ENCODE measurements around the gene XKR8. TPM values are rescaled to one million over a fixed set of nuclear protein-coding genes. Genes with fewer than 3 reads are reported as not detected.
"Not testable (repeated sequence)": the region's sequence is repeated elsewhere in the genome, so short reads cannot be mapped to it uniquely, and the experiment has no call there.

The XKR8 gene
- total and polyA plus RNA-seq, 2 of the 13 experiments (the other 11 are each of a cell fraction or from before 2014, with no cell fraction given): 5.4 to 6.3 TPM

GRCh38 chr1:27994526-27994925 is 34.8 kb downstream of the XKR8 start:
- H3K9me3 ChIP-seq (ENCODE audit: low read length); intact Hi-C loops (cut with micrococcal nuclease; ENCODE audit: unreplicated experiment); H3K27me3 ChIP-seq (ENCODE audit: control insufficient read depth in 1 of 2, insufficient read depth in 2 of 2, low read length in 2 of 2); H3K4me1 ChIP-seq (ENCODE audit: insufficient read depth, low read length); ATAC-seq; DNase-seq (ENCODE audit: low spot score); H3K4me2 ChIP-seq (ENCODE audit: low read depth, low read length); H2AFZ ChIP-seq (ENCODE audit: low read length); POLR2A ChIA-PET; BruUV-seq (replicated peaks); in situ Hi-C loops (cut with HindIII; ENCODE audit: extremely low pct_ligation_motif_present, low pct_unique_long_range_greater_than_20kb); H3K79me2 ChIP-seq (ENCODE audit: insufficient read depth, low read length); H3K27ac ChIP-seq (ENCODE audit: extremely low read length, insufficient read depth, low read length); H3K4me3 ChIP-seq (replicated peaks in 1 of 3; ENCODE audit: insufficient read depth in 1 of 3, low read depth in 2 of 3, low read length in 3 of 3); FAIRE-seq; H3K9ac ChIP-seq (ENCODE audit: insufficient read depth, low read depth, low read length); H4K20me1 ChIP-seq (ENCODE audit: insufficient read depth, low read length); CTCF ChIA-PET (ENCODE audit: low intra/inter-chr PET ratio, low total read pairs): not testable (repeated sequence)
- H3K36me3 ChIP-seq (replicated peaks in 1 of 2; ENCODE audit: control insufficient read depth in 1 of 2, insufficient read depth in 2 of 2, low read length in 2 of 2): peaks cover 21 to 61% of the 10 kb centered on the region in 2 experiments; a peak in 4 of 5 replicates
- peak; percentile 28; the same call in 1 of the 2 replicates for TF ChIP-seq ZNF121 (CRISPR knock-in tag; IDR thresholded peaks at IDR 0.05)
- 97% methylated on average over 6 of the region's 6 CpGs for WGBS (ENCODE audit: low lambda C conversion rate)

GRCh38 chr1:27999055-27999454 is 39.3 kb downstream of the XKR8 start:
- Histone ChIP-seq H3K27me3 (ENCODE audit: control insufficient read depth in 1 of 2, insufficient read depth in 2 of 2, low read length in 2 of 2) (no peaks in the 10 kb centered on the region), H3K79me2 (ENCODE audit: insufficient read depth, low read length) (no peaks in the 10 kb centered on the region), H3K36me3 (replicated peaks in 1 of 2; ENCODE audit: control insufficient read depth in 1 of 2, insufficient read depth in 2 of 2, low read length in 2 of 2) (peaks cover 15 to 42% of the 10 kb centered on the region in 2 experiments; a peak in 4 of 5 replicates), H3K27ac (ENCODE audit: extremely low read length, insufficient read depth, low read length) (no peak overlapping the region), H3K4me2 (ENCODE audit: low read depth, low read length) (no peak overlapping the region), H3K4me1 (ENCODE audit: insufficient read depth, low read length) (no peaks in the 10 kb centered on the region), H2AFZ (ENCODE audit: low read length) (no peak overlapping the region), H3K9me3 (ENCODE audit: low read length) (no peaks in the 10 kb centered on the region), H4K20me1 (ENCODE audit: insufficient read depth, low read length) (no peaks in the 10 kb centered on the region), H3K4me3 (replicated peaks in 1 of 3; ENCODE audit: insufficient read depth in 1 of 3, low read depth in 2 of 3, low read length in 3 of 3) (no peak overlapping the region), H3K9ac (ENCODE audit: insufficient read depth, low read depth, low read length) (no peak overlapping the region)
- ChIA-PET CTCF (ENCODE audit: low intra/inter-chr PET ratio, low total read pairs) (no interaction called here), POLR2A (no interaction called here)
- DNase-seq (ENCODE audit: low spot score) (no peak), ATAC-seq (no peak), FAIRE-seq (no peak)
- in situ Hi-C loops (cut with HindIII; ENCODE audit: extremely low pct_ligation_motif_present, low pct_unique_long_range_greater_than_20kb): no loop called here
- BruUV-seq (replicated peaks): no TSS peak
- intact Hi-C loops (cut with micrococcal nuclease; ENCODE audit: unreplicated experiment): no loop called here
- no peak for TF ChIP-seq ZNF350 (CRISPR knock-in tag; IDR thresholded peaks at IDR 0.05; ENCODE audit: borderline replicate concordance, low read depth)
- no peak for TF ChIP-seq ZNF7 (CRISPR knock-in tag; IDR thresholded peaks at IDR 0.05)
- no peak for TF ChIP-seq GMEB1 (CRISPR knock-in tag; IDR thresholded peaks at IDR 0.05; ENCODE audit: borderline replicate concordance)
- TF ChIP-seq IRF9 (CRISPR knock-in tag; IDR thresholded peaks at IDR 0.05; ENCODE audit: borderline replicate concordance): no peak
- 96% methylated on average over 1 of the region's 1 CpG for WGBS (ENCODE audit: low lambda C conversion rate)

All from HepG2 (cell line).